Measurements from ENCODE around the gene GRIK2.
A peak's percentile ranks its signal among the peaks of the same experiment; 100 is the strongest.

The GRIK2 gene

GRCh38 chr6:101401171-101401570 is 7.7 kb downstream of the GRIK2 start:
- no peak for DNase-seq

- peak; percentile 48 for DNase-seq
Measured at GRCh38 chr6:101401792-101402621, 8.5 kb downstream of the GRIK2 start.

GRCh38 chr6:101402622-101403031 is 9.1 kb downstream of the GRIK2 start:
- DNase-seq: peak; percentile 33

- DNase-seq: no peak
Measured at GRCh38 chr6:101403216-101403945, 9.9 kb downstream of the GRIK2 start.

GRCh38 chr6:101404775-101405174 is 11.3 kb downstream of the GRIK2 start:
- no peak for DNase-seq

- DNase-seq: no peak
Measured at GRCh38 chr6:101413773-101414172, 20.3 kb downstream of the GRIK2 start.

GRCh38 chr6:101417900-101418299 is 24.4 kb downstream of the GRIK2 start:
- no peak for DNase-seq

GRCh38 chr6:101422251-101422650 is 28.7 kb downstream of the GRIK2 start:
- no peak for DNase-seq

GRCh38 chr6:101422811-101423210 is 29.3 kb downstream of the GRIK2 start:
- no peak for DNase-seq

- DNase-seq: no peak
Measured at GRCh38 chr6:101429270-101429669, 35.8 kb downstream of the GRIK2 start.

GRCh38 chr6:101429845-101430244 is 36.3 kb downstream of the GRIK2 start:
- no peak for DNase-seq

- DNase-seq: no peak
Measured at GRCh38 chr6:101433141-101433540, 39.6 kb downstream of the GRIK2 start.

- DNase-seq: no peak
Measured at GRCh38 chr6:101434601-101435000, 41.1 kb downstream of the GRIK2 start.

GRCh38 chr6:101435038-101435437 is 41.5 kb downstream of the GRIK2 start:
- no peak for DNase-seq

- DNase-seq: no peak
Measured at GRCh38 chr6:101439790-101440189, 46.3 kb downstream of the GRIK2 start.

GRCh38 chr6:101443315-101443714 is 49.8 kb downstream of the GRIK2 start:
- no peak for DNase-seq

GRCh38 chr6:101444717-101445116 is 51.2 kb downstream of the GRIK2 start:
- no peak for DNase-seq

GRCh38 chr6:101445527-101445926 is 52.0 kb downstream of the GRIK2 start:
- no peak for DNase-seq

GRCh38 chr6:101450901-101451300 is 57.4 kb downstream of the GRIK2 start:
- DNase-seq: no peak

- no peak for DNase-seq
Measured at GRCh38 chr6:101451981-101452380, 58.5 kb downstream of the GRIK2 start.

GRCh38 chr6:101453221-101453620 is 59.7 kb downstream of the GRIK2 start:
- no peak for DNase-seq

GRCh38 chr6:101454106-101454676 is 60.7 kb downstream of the GRIK2 start:
- no peak for DNase-seq

- DNase-seq: no peak
Measured at GRCh38 chr6:101458336-101458735, 64.8 kb downstream of the GRIK2 start.

- DNase-seq: no peak
Measured at GRCh38 chr6:101458826-101459225, 65.3 kb downstream of the GRIK2 start.
